ENCODE data around the gene MIPOL1. TPM values are rescaled to one million over a fixed set of nuclear protein-coding genes. Genes with fewer than 3 reads are reported as not detected.
A peak's percentile ranks its signal among the peaks of the same experiment; 100 is the strongest.

The MIPOL1 gene
- total and polyA plus RNA-seq, 2 of the 13 experiments (the other 11 are each of a cell fraction or from before 2014, with no cell fraction given), result 8.6 to 34.2 TPM

DNA sequence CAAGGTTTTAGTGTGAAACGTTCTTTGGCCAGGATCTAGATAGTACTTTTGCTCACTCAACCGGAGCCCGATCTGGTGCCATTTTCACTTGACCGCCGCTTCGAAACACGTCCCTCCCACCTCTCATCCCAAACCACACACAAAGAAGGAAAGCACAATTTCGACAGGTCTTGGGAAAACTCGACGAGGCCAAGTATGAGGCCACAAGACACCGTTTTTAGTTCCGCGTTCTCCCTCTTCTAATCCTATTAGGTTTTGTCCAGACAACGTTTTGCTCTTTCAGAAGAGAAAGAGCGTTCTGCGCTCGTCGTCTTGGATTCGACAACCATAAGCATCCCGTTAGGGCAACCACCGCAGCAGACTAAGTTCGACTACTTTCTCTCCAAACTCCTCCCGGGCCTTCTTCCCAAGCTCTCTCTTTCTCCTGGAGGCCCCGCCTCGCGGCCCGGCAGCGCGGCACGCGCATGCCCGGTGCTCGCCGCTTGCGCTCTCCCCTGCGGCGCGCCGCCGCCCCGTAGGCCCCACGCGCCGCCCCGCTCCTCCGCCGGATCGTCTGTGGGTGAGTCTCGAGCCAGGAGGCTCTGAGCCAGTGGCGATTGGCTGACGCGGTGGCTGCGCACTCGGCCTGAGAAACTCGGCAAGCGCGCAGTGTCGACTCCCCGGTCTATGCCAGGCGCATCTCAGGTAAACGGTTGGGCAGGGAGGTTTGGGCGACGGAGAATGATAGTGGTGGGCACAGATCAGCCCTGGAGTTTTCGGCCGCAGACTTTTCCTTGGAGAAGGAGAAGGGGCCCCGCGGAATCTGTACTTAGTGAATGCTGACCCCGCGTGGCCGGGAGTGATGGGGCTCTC is at the start of gene MIPOL1 (continued):
- TF ChIP-seq, protein P1, sequence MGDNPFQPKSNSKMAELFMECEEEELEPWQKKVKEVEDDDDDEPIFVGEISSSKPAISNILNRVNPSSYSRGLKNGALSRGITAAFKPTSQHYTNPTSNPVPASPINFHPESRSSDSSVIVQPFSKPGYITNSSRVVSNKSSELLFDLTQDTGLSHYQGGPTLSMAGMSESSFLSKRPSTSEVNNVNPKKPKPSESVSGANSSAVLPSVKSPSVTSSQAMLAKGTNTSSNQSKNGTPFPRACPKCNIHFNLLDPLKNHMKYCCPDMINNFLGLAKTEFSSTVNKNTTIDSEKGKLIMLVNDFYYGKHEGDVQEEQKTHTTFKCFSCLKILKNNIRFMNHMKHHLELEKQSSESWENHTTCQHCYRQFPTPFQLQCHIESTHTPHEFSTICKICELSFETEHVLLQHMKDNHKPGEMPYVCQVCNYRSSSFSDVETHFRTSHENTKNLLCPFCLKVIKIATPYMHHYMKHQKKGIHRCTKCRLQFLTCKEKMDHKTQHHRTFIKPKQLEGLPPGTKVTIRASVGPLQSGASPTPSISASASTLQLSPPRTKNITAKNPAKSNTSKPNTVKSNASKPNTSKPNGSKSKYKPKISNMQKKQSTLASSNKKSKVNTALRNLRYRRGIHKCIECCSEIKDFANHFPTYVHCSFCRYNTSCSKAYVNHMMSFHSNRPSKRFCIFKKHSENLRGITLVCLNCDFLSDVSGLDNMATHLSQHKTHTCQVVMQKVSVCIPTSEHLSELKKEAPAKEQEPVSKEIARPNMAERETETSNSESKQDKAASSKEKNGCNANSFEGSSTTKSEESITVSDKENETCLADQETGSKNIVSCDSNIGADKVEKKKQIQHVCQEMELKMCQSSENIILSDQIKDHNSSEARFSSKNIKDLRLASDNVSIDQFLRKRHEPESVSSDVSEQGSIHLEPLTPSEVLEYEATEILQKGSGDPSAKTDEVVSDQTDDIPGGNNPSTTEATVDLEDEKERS (CRISPR knock-in tag; IDR thresholded peaks at IDR 0.05), result peak; percentile 42; the same call in 1 of the 2 replicates
- TF ChIP-seq ZNF296 (CRISPR knock-in tag; conservative IDR thresholded peaks at IDR 0.05) (0 out of 2 replicates have a peak, but pooled peaks have one; percentile 48), ONECUT2 (CRISPR knock-in tag; IDR thresholded peaks at IDR 0.05) (peak; percentile 53), ZNF251 (CRISPR knock-in tag; IDR thresholded peaks at IDR 0.05) (no peak; the same call in 1 of the 2 replicates), ZNF337 (CRISPR knock-in tag; IDR thresholded peaks at IDR 0.05; ENCODE audit: borderline replicate concordance, low read depth) (peak; percentile 63; the same call in 1 of the 2 replicates), SCMH1 (CRISPR knock-in tag; IDR thresholded peaks at IDR 0.05; ENCODE audit: borderline replicate concordance) (no peak), ZNF205 (CRISPR knock-in tag; IDR thresholded peaks at IDR 0.05) (peak; percentile 95), TAF15 (IDR thresholded peaks at IDR 0.05; ENCODE audit: low read depth, low read length, poor library complexity, severe bottlenecking) (peak; percentile 98), ZNF747 (CRISPR knock-in tag; IDR thresholded peaks at IDR 0.05; ENCODE audit: borderline replicate concordance) (peak; percentile 92; the same call in 1 of the 2 replicates), ARNT2 (CRISPR knock-in tag; IDR thresholded peaks at IDR 0.05; ENCODE audit: low read depth) (peak; percentile 99), CREB1 (IDR thresholded peaks at IDR 0.05) (peak; percentile 43; the same call in 1 of the 2 replicates), CREB1 (CRISPR knock-in tag; IDR thresholded peaks at IDR 0.05) (no peak)
- TF ChIP-seq, protein P2, sequence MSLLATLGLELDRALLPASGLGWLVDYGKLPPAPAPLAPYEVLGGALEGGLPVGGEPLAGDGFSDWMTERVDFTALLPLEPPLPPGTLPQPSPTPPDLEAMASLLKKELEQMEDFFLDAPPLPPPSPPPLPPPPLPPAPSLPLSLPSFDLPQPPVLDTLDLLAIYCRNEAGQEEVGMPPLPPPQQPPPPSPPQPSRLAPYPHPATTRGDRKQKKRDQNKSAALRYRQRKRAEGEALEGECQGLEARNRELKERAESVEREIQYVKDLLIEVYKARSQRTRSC (CRISPR knock-in tag; IDR thresholded peaks at IDR 0.05; ENCODE audit: low read depth), result no peak; the same call in 1 of the 2 replicates
- TF ChIP-seq, protein P3, sequence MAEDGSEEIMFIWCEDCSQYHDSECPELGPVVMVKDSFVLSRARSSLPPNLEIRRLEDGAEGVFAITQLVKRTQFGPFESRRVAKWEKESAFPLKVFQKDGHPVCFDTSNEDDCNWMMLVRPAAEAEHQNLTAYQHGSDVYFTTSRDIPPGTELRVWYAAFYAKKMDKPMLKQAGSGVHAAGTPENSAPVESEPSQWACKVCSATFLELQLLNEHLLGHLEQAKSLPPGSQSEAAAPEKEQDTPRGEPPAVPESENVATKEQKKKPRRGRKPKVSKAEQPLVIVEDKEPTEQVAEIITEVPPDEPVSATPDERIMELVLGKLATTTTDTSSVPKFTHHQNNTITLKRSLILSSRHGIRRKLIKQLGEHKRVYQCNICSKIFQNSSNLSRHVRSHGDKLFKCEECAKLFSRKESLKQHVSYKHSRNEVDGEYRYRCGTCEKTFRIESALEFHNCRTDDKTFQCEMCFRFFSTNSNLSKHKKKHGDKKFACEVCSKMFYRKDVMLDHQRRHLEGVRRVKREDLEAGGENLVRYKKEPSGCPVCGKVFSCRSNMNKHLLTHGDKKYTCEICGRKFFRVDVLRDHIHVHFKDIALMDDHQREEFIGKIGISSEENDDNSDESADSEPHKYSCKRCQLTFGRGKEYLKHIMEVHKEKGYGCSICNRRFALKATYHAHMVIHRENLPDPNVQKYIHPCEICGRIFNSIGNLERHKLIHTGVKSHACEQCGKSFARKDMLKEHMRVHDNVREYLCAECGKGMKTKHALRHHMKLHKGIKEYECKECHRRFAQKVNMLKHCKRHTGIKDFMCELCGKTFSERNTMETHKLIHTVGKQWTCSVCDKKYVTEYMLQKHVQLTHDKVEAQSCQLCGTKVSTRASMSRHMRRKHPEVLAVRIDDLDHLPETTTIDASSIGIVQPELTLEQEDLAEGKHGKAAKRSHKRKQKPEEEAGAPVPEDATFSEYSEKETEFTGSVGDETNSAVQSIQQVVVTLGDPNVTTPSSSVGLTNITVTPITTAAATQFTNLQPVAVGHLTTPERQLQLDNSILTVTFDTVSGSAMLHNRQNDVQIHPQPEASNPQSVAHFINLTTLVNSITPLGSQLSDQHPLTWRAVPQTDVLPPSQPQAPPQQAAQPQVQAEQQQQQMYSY (CRISPR knock-in tag; IDR thresholded peaks at IDR 0.05), result peak; percentile 78
- TF ChIP-seq, protein P4, sequence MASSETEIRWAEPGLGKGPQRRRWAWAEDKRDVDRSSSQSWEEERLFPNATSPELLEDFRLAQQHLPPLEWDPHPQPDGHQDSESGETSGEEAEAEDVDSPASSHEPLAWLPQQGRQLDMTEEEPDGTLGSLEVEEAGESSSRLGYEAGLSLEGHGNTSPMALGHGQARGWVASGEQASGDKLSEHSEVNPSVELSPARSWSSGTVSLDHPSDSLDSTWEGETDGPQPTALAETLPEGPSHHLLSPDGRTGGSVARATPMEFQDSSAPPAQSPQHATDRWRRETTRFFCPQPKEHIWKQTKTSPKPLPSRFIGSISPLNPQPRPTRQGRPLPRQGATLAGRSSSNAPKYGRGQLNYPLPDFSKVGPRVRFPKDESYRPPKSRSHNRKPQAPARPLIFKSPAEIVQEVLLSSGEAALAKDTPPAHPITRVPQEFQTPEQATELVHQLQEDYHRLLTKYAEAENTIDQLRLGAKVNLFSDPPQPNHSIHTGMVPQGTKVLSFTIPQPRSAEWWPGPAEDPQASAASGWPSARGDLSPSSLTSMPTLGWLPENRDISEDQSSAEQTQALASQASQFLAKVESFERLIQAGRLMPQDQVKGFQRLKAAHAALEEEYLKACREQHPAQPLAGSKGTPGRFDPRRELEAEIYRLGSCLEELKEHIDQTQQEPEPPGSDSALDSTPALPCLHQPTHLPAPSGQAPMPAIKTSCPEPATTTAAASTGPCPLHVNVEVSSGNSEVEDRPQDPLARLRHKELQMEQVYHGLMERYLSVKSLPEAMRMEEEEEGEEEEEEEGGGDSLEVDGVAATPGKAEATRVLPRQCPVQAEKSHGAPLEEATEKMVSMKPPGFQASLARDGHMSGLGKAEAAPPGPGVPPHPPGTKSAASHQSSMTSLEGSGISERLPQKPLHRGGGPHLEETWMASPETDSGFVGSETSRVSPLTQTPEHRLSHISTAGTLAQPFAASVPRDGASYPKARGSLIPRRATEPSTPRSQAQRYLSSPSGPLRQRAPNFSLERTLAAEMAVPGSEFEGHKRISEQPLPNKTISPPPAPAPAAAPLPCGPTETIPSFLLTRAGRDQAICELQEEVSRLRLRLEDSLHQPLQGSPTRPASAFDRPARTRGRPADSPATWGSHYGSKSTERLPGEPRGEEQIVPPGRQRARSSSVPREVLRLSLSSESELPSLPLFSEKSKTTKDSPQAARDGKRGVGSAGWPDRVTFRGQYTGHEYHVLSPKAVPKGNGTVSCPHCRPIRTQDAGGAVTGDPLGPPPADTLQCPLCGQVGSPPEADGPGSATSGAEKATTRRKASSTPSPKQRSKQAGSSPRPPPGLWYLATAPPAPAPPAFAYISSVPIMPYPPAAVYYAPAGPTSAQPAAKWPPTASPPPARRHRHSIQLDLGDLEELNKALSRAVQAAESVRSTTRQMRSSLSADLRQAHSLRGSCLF (CRISPR knock-in tag; IDR thresholded peaks at IDR 0.05; ENCODE audit: borderline replicate concordance), result no peak; the same call in 1 of the 2 replicates
